ENCODE results near the gene PAX7.

Gene PAX7

GRCh38 chr1:18632218-18632588 lies 1.6 kb downstream of the PAX7 start:
- no peak for TF ChIP-seq EP300 (IDR thresholded peaks at IDR 0.05; ENCODE audit: borderline replicate concordance)
- TF ChIP-seq YY1 (IDR thresholded peaks at IDR 0.05; ENCODE audit: low read depth) = no peak
- TF ChIP-seq CEBPB (IDR thresholded peaks at IDR 0.05) = no peak
- no peak for TF ChIP-seq TEAD4 (IDR thresholded peaks at IDR 0.05)
- no peak for TF ChIP-seq TAF1 (IDR thresholded peaks at IDR 0.05; ENCODE audit: low read depth)
- no peak for TF ChIP-seq ZBTB7A (IDR thresholded peaks at IDR 0.05; ENCODE audit: low read depth)
- no peak for TF ChIP-seq TCF12 (IDR thresholded peaks at IDR 0.05; ENCODE audit: low read depth)
- TF ChIP-seq REST (IDR thresholded peaks at IDR 0.05; ENCODE audit: low read depth) = no peak
- no peak for TF ChIP-seq USF1 (IDR thresholded peaks at IDR 0.05)
- TF ChIP-seq CREB1 (IDR thresholded peaks at IDR 0.05; ENCODE audit: low read depth) = no peak
- no peak for TF ChIP-seq FOXM1 (IDR thresholded peaks at IDR 0.05; ENCODE audit: borderline replicate concordance, low read depth)

- TF ChIP-seq EP300 (IDR thresholded peaks at IDR 0.05; ENCODE audit: borderline replicate concordance) (no peak), REST (IDR thresholded peaks at IDR 0.05; ENCODE audit: low read depth) (no peak), RAD21 (IDR thresholded peaks at IDR 0.05; ENCODE audit: low read depth) (no peak), ZBTB7A (IDR thresholded peaks at IDR 0.05; ENCODE audit: low read depth) (no peak), EGR1 (IDR thresholded peaks at IDR 0.05) (no peak), MAX (IDR thresholded peaks at IDR 0.05) (no peak), NFIC (IDR thresholded peaks at IDR 0.05) (no peak), TAF1 (IDR thresholded peaks at IDR 0.05; ENCODE audit: low read depth) (no peak), FOXM1 (IDR thresholded peaks at IDR 0.05; ENCODE audit: borderline replicate concordance, low read depth) (no peak), CREB1 (IDR thresholded peaks at IDR 0.05; ENCODE audit: low read depth) (no peak), TEAD4 (IDR thresholded peaks at IDR 0.05) (no peak), CEBPB (IDR thresholded peaks at IDR 0.05) (no peak), USF1 (IDR thresholded peaks at IDR 0.05) (no peak), TCF12 (IDR thresholded peaks at IDR 0.05; ENCODE audit: low read depth) (no peak), YY1 (IDR thresholded peaks at IDR 0.05; ENCODE audit: low read depth) (no peak)
Observed at GRCh38 chr1:18632783-18633421, 2.3 kb downstream of the PAX7 start.

- TF ChIP-seq CREB1 (IDR thresholded peaks at IDR 0.05; ENCODE audit: low read depth) (no peak), REST (IDR thresholded peaks at IDR 0.05; ENCODE audit: low read depth) (no peak), TEAD4 (IDR thresholded peaks at IDR 0.05) (no peak)
Observed at GRCh38 chr1:18633422-18634155, 2.9 kb downstream of the PAX7 start.

- TF ChIP-seq NFIC (IDR thresholded peaks at IDR 0.05) (no peak), ZBTB7A (IDR thresholded peaks at IDR 0.05; ENCODE audit: low read depth) (no peak), RAD21 (IDR thresholded peaks at IDR 0.05; ENCODE audit: low read depth) (no peak), EP300 (IDR thresholded peaks at IDR 0.05; ENCODE audit: borderline replicate concordance) (no peak)
Observed at GRCh38 chr1:18634276-18634675, 3.6 kb downstream of the PAX7 start.
